NCI-H2196 (cell line): ENCODE results near the gene ANKRD50.

Experiments
- DNase-seq: peaks from one replicate; lab custom pipeline; 2025; ENCODE audit not compliant: unreplicated experiment; lab: John Stamatoyannopoulos, UW

ANKRD50 gene

GRCh38 chr4:124710911-124711310 is 1.6 kb downstream of the ANKRD50 start:
- no peak for DNase-seq

DNA sequence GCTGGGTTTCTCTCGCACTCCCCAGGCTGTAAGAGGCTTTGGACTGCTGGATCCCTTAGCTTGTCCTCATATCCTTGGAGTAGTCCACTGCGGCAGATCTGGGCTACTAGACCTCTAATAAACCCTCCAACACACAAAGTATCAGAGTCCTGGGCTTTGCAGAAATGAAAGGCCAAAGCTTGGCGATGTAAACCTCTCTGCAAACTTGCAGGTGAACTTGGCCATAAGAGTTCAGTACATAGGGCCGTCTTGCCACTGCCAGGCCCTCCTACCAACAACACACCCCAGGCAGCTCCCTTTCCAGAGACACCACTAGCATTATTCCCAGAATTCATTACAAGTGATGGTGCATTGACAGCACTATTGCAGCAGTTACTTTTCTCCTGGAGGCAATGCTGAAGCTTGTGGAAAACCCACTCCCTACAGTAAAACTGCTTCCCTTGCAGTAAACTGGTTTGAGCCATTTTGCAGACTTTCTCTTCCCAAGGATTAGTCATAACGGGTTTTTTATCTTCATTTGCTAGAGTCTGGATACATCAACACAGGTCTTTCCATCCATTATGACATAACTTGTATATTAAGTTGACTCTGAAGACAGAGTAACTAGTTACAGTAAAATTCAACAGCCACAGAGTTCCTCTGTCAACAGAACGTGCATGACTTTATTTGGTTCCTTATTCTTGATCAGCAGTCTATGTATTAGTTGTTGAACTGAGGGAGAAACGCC is 2.4 kb downstream of the ANKRD50 start:
- DNase-seq: no peak

GRCh38 chr4:124708517-124709300 is 3.8 kb downstream of the ANKRD50 start:
- no peak for DNase-seq

- no peak for DNase-seq
These were observed 7.1 kb downstream of the ANKRD50 start for GRCh38 chr4:124705393-124705792.

GRCh38 chr4:124703154-124703553 is 9.4 kb downstream of the ANKRD50 start:
- no peak for DNase-seq

GRCh38 chr4:124697441-124697840 is 15.1 kb downstream of the ANKRD50 start:
- DNase-seq: no peak

GRCh38 chr4:124696182-124696581 is 16.4 kb downstream of the ANKRD50 start:
- no peak for DNase-seq

- DNase-seq: no peak
These were observed 17.5 kb downstream of the ANKRD50 start for GRCh38 chr4:124694946-124695598.

DNA sequence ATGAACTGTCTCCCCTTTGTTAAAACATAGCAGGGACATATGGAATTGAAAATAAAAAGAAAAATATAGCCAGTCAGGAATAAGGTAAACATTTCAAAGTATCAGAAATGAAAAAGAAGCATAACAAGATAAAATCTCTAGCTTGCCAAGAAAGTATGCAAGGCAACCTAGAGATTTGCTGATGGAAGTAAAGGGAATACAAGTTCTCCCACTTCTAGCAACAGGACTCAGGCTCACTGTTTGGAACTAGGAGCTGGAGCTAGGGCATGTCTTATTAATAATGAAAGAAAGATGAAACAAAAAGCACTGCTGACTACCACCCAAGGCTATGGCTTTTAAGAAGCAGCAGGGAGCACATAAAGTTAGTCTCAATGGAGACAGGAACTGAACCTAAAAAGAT is 18.2 kb downstream of the ANKRD50 start:
- no peak for DNase-seq

DNA sequence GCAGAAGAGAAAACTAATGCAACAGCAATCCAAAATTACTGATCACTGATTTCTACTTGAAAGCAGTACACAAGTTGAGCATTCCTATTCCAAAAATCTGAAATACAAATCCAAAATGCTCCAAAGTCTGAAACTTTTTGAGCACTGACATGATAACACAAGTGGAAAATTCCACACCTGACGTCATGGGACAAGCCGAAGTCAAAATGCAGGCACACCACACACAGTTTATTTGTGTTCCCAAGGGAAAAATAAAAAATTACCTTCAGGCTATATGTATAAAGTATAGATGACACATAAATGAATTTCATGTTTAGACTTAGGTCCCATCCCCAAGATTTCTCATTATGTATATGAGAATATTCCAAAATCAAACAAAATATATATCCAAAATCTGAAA is 20.7 kb downstream of the ANKRD50 start:
- no peak for DNase-seq

DNA sequence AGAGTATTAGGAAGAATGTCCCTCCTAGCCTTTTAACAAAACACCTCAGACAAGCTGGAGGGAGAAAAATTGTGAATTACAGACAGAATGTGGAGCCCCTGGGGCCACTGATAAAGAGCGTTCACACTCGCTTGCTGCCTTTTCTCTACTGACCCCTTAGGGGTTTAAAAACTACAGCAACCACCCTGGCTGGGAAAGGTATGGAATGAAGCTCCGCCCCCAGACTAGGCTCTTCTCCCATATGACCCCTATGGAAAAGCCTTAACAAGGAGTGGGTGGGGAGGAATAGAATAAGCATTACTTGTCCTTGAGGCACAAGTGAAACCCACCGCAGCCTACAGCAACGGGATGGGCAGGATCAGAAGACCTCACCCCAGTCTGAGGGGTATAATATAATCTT is 26.3 kb downstream of the ANKRD50 start:
- no peak for DNase-seq

DNA sequence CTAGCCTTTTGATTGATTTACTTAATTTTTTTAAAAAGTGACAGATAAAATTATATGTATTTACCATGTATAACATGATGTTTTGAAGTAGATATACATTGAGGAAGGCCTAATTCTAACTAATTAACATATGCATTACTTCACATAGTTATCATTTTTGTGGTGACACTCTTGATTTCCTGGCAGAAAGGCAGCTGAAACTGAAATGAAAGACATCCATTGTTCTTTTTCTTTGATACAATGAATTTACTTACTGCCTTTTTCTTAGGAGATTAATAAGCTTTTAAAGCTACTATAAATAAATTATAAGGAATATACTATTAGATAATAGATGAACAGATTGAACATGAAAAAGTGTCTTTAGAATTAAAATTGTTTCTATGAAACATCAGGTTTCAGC is 26.7 kb downstream of the ANKRD50 start:
- no peak for DNase-seq

DNA sequence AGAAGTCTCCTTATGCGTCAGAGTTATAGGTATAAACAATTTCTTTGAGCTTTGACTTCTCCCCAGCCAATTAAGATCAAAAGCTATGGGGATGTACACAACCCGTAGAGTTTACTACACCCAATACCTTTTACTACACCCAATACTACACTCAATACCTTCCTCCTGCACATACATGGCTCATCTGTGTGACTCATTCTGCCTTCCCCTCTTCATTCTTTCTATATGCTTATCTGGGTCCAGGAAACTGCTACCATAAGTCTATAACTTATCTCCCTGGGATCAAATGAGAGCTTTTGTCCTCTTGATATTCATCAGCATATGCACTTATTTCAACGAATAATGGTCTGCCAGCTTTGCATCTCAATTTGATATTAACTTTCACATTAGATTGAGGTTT is 28.2 kb downstream of the ANKRD50 start:
- no peak for DNase-seq

GRCh38 chr4:124682384-124682783 is 30.1 kb downstream of the ANKRD50 start:
- DNase-seq: no peak

DNA sequence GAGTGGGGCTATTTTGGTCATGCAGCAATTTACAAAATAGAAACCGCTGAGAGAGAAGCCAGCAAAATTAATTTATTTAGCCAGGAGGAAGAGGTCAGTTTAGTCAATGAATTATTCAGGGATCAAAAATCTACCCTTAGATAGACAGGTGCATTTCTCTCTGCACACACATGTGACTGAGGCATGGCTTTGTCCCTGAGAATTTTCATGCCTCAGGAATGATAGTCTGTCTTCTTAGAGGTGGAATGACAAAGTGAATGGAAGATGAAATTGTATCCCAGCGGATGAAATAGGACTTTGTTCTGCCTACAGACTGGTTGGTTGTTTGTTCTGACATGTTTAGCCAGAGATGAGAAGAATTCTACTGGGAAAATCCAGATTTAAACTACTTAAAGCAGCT is 46.0 kb downstream of the ANKRD50 start:
- no peak for DNase-seq

GRCh38 chr4:124658795-124659194 is 53.7 kb downstream of the ANKRD50 start:
- no peak for DNase-seq

DNA sequence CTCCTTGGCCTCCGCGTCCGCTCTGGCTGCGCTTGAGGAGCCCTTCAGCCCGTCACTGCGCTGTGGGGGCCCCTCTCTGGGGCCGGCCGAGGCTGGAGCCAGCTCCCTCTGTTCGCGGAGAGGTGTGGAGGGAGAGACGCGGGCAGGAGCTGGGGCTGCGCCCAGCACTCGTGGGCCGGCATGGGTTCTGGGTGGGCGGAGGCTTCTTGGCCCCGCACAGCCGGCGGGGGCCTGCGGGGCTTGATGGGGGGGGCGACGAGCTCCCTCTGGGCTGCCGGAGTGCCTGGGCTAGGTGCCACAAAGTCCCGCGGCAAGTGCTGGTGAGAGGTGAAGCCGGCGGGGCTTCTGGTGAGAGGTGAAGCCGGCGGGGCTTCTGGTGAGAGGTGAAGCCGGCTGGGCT is 61.9 kb downstream of the ANKRD50 start:
- no peak for DNase-seq

DNA sequence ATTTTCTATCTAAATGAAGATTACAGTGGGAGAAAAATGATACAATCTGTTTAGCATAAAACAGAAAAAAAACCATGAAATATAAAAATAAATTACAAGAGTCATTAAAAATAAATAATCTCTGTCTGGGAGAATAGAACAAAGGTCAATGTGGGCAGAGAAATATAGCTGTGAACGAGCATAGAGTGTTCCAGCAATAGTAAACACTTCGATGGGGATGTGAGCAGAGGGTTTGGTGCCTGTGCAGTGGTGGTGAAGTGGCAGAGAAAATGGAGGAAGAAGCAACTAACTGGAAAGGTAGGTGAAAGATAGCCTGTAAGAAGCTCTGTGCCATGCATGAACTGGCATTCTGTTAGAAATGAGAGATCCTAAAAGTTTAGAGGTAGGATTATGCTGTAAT is 64.9 kb downstream of the ANKRD50 start:
- DNase-seq: no peak

DNA sequence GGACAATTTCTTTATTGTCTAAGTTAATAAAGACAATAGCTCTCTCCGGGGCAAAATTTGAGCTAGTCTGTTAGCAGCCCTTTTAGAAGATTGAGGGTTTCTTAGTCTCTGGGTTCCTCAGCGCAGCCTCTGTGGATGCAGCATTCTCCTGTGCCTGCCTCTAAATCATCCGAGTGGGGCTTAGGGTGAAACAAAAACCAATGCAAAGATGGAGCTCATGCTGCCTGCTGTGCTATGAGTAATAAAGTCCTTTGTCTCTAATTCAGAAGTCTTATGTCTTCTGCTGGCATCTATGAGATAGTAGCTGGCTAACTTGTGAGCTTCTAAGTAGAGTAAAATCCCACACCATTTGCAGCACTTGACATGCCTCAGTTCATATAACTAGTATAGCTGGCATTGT is 67.9 kb downstream of the ANKRD50 start:
- DNase-seq: no peak

GRCh38 chr4:124642846-124643245 is 69.7 kb downstream of the ANKRD50 start:
- no peak for DNase-seq

GRCh38 chr4:124641715-124642381 is 70.7 kb downstream of the ANKRD50 start:
- no peak for DNase-seq
